ENCODE results near the gene SGPP1. TPM values are rescaled to one million over a fixed set of nuclear protein-coding genes. Genes with fewer than 3 reads are reported as not detected.
A peak's percentile ranks its signal among the peaks of the same experiment; 100 is the strongest.
"Not testable (repeated sequence)": the region's sequence is repeated elsewhere in the genome, so short reads cannot be mapped to it uniquely, and the experiment has no call there.

Gene SGPP1
- total RNA-seq, 6 experiments from 2014 or later, result 13.2 to 25.6 (median 20.9) TPM

DNA sequence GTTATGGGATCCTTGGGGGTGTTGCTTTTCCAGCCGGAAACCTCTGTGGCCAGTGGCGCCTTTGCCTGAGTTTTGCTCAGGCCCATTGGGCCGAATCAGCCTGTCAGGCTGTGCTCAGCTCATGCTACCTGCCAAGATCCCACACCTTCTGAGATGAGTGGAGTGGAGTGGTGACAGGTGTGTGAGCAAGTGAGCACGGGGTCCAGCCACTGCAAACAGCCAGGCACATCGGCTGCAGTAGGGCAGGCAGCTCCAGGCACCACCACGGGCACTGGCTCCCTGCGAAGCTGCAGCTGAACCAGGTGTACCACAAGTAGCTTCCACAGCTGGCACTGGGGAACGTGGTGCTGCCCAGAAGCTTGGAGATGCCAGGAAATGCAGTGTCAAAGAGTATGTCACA is 65.1 kb downstream of the SGPP1 start:
- Histone ChIP-seq H3K4me3 (no peak overlapping the region), H3K36me3 (peaks cover 0 to 2% (median 0%) of the 10 kb centered on the region in 4 donors), H3K4me1 (peaks cover 0 to 4% (median 2%) of the 10 kb centered on the region in 4 donors), H3K27ac (no peak overlapping the region), H3K9me3 (no peaks in the 10 kb centered on the region), H3K27me3 (no peaks in the 10 kb centered on the region)
- intact Hi-C loops (cut with DNase I), result no loop called here
- TF ChIP-seq POLR2A (IDR thresholded peaks at IDR 0.05), result no peak
- TF ChIP-seq, protein P1, sequence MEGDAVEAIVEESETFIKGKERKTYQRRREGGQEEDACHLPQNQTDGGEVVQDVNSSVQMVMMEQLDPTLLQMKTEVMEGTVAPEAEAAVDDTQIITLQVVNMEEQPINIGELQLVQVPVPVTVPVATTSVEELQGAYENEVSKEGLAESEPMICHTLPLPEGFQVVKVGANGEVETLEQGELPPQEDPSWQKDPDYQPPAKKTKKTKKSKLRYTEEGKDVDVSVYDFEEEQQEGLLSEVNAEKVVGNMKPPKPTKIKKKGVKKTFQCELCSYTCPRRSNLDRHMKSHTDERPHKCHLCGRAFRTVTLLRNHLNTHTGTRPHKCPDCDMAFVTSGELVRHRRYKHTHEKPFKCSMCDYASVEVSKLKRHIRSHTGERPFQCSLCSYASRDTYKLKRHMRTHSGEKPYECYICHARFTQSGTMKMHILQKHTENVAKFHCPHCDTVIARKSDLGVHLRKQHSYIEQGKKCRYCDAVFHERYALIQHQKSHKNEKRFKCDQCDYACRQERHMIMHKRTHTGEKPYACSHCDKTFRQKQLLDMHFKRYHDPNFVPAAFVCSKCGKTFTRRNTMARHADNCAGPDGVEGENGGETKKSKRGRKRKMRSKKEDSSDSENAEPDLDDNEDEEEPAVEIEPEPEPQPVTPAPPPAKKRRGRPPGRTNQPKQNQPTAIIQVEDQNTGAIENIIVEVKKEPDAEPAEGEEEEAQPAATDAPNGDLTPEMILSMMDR (IDR thresholded peaks at IDR 0.05), result no peak
- no CpG with 5 or more reads among the region's 8 CpGs for WGBS (ENCODE audit: insufficient coverage, low coverage, low lambda C conversion rate, missing lambda C conversion rate)
- DNase-seq, result no peak
- peak in 1 of 4 donors; percentile 16 for ATAC-seq

DNA sequence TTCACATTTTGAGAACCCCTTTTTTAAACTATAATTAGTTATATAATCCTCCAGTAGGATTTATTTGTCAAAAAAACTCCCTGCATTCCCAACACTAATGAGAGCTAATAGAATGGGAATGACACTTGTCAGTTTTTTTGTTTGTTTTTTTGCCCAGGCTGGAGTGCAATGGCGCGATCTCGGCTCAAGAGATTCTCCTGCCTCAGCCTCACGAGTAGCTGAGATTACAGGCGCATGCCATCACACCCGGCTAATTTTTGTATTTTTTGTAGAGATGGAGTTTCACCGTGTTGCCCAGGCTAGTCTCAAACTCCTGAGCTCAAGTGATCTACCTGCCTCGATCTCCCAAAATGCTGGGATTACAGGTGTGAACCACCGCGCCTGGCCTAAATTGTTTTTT is 66.0 kb downstream of the SGPP1 start:
- H3K27me3 ChIP-seq; intact Hi-C loops (cut with DNase I); DNase-seq; H3K4me1 ChIP-seq; ATAC-seq; H3K9me3 ChIP-seq; H3K4me3 ChIP-seq; H3K27ac ChIP-seq; H3K36me3 ChIP-seq: not testable (repeated sequence)
- 85% methylated on average over 8 of the region's 10 CpGs for WGBS (ENCODE audit: insufficient coverage, low coverage, low lambda C conversion rate, missing lambda C conversion rate)

DNA sequence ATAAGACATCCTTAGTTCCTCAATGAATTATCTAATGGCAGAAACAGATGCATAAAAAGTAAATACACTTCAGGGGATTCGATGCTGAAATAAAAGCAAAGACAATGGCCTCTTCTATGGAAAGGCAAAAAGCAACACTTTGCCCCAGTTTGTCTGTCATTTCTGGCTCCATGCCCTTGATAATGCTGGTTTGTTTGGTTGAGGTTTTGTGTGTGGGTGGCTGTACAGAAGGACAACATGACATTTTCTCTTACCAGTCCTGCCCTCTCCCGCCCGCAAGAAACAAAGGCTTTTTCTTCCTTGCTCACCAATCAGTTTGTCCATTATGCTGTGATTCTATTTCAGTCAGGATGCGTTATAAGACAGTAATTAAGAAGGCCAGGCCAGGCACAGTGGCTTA is 68.1 kb downstream of the SGPP1 start:
- WGBS (ENCODE audit: insufficient coverage, low coverage, low lambda C conversion rate, missing lambda C conversion rate), result 33% methylated on average over 4 of the region's 4 CpGs
- Histone ChIP-seq H3K4me1 (peaks cover 0 to 4% (median 2%) of the 10 kb centered on the region in 4 donors), H3K4me3 (no peak overlapping the region), H3K27me3 (no peaks in the 10 kb centered on the region), H3K27ac (no peak overlapping the region), H3K9me3 (no peaks in the 10 kb centered on the region), H3K36me3 (no peaks in the 10 kb centered on the region)
- ATAC-seq (peak; percentile 67 to 90 (median 73)), DNase-seq (no peak)
- intact Hi-C loops (cut with DNase I), result no loop called here
- TF ChIP-seq, protein P1 (IDR thresholded peaks at IDR 0.05), result no peak
- TF ChIP-seq POLR2A (IDR thresholded peaks at IDR 0.05), result no peak

DNA sequence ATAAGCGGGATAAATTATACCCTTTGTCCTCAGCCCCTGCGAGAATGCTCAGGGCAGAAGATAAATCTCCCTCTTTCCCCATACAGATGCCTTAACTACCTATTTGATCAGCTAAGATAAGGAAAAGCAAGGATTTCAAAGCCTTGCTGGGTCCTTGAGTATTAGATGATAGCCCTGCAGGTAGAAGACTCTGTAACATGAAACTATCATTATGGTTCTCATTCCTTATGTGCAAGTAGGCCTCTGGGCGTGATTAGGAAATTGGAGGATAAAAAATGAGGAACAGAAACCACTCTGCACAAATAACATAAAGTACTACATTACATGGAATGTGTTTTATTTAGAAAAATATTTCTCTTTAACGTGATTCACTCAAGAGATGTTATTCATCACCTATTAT is 71.7 kb downstream of the SGPP1 start:
- 85% methylated on average over 4 of the region's 4 CpGs for WGBS (ENCODE audit: insufficient coverage, low coverage, low lambda C conversion rate, missing lambda C conversion rate)
- no peaks in the 10 kb centered on the region for H3K9me3 ChIP-seq
- no peak for TF ChIP-seq POLR2A (IDR thresholded peaks at IDR 0.05)
- TF ChIP-seq, protein P1 (IDR thresholded peaks at IDR 0.05), result no peak
- H3K36me3 ChIP-seq, result no peaks in the 10 kb centered on the region
- peaks cover 0 to 4% (median 2%) of the 10 kb centered on the region in 4 donors for H3K4me1 ChIP-seq
- ATAC-seq (no peak), DNase-seq (no peak)
- H3K27me3 ChIP-seq, result no peaks in the 10 kb centered on the region
- intact Hi-C loops (cut with DNase I), result no loop called here
- no peak overlapping the region for H3K27ac ChIP-seq
- H3K4me3 ChIP-seq, result no peak overlapping the region

DNA sequence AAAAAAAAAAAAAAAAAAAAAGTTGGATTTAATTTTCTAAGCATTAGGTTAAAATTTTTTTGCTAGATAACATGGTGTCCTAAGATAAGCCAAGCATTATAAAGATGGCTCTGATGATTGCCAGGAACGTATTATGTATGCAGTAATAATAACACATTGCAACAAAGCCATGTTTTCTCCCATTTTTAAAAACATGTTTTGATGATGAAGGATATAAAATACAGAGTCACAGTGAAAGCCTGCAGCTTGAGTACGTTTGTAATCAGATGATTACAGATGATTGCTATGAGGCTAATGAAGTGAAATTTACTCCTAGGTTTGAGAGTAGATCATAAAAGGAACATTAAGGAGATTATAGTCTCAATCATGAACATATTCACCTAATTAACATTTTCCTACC is 72.9 kb downstream of the SGPP1 start:
- TF ChIP-seq, protein P1 (IDR thresholded peaks at IDR 0.05), result no peak
- TF ChIP-seq POLR2A (IDR thresholded peaks at IDR 0.05), result no peak
- DNase-seq (no peak), ATAC-seq (no peak)
- Histone ChIP-seq H3K4me1 (peaks cover 0 to 4% (median under 1%) of the 10 kb centered on the region in 4 donors), H3K36me3 (no peaks in the 10 kb centered on the region), H3K27me3 (no peaks in the 10 kb centered on the region), H3K27ac (no peak overlapping the region), H3K9me3 (no peaks in the 10 kb centered on the region), H3K4me3 (no peak overlapping the region)
- 79% methylated on average over 2 of the region's 2 CpGs for WGBS (ENCODE audit: insufficient coverage, low coverage, low lambda C conversion rate, missing lambda C conversion rate)
- intact Hi-C loops (cut with DNase I), result no loop called here

All from right lobe of liver (tissue), 6 donors.